Esophagus muscularis mucosa (tissue), 4 donors: ENCODE results near the gene SLC23A2. TPM values are rescaled to one million over a fixed set of nuclear protein-coding genes. Genes with fewer than 3 reads are reported as not detected.

Experiments used
- DNase-seq: peaks from one replicate; pipeline ENCODE4 v3.0.0-alpha.2; 2017; ENCODE audit errors: extremely low spot score
- H3K27ac ChIP-seq, 4 donors: fragments of 200-600 bp; sonication (generic); replicated peaks in 1 of 4; 1 replicate in 3 of 4; 2 replicates in 1 of 4; pipeline ENCODE4 v1.5.1; 2016 to 2019; ENCODE audit warnings: mild to moderate bottlenecking in 1 of 4
- H3K27me3 ChIP-seq, 4 donors: fragments of 200-600 bp; sonication (generic); one replicate each; pipeline versions ENCODE4 v1.5.1 to v1.6.0; 2016 to 2019
- H3K36me3 ChIP-seq, 4 donors: fragments of 200-600 bp; sonication (generic); one replicate each; pipeline ENCODE4 v1.5.1; 2016 to 2019
- H3K4me1 ChIP-seq, 4 donors: fragments of 200-600 bp; sonication (generic); one replicate each; pipeline ENCODE4 v1.5.1; 2016 to 2019
- H3K4me3 ChIP-seq, 4 donors: fragments of 200-600 bp; sonication (generic); 1 replicate in 2 of 4; 2 replicates in 2 of 4; pipeline ENCODE4 v1.5.1; 2016 to 2019; ENCODE audit warnings: mild to moderate bottlenecking in 4 of 4, moderate library complexity in 1 of 4
- H3K9me3 ChIP-seq, 4 donors: fragments of 200-600 bp; sonication (generic); 1 replicate in 3 of 4; 2 replicates in 1 of 4; pipeline ENCODE4 v1.5.1; 2016 to 2019
- EP300 ChIP-seq: sonication (generic); formaldehyde crosslinking; IDR thresholded peaks from one replicate; pipeline ENCODE4 v1.6.1; 2017; ENCODE audit warnings: antibody characterized with exemption
- POLR2A ChIP-seq: fragments of 450-650 bp; IDR thresholded peaks from one replicate; pipeline ENCODE4 v1.6.1; 2017; ENCODE audit warnings: antibody characterized with exemption, moderate library complexity, mild to moderate bottlenecking, low read depth
- POLR2AphosphoS5 ChIP-seq, 2 donors: sonication (generic); formaldehyde crosslinking; IDR thresholded peaks; one replicate each; pipeline ENCODE4 v1.6.1; 2017; ENCODE audit warnings: antibody characterized with exemption in 2 of 2
- WGBS: methylation state at CpG from one replicate; pipeline ENCODE4 v1.1.5; 2018; 5-methylcytosine and 5-hydroxymethylcytosine counted together
- intact Hi-C: fragments of 100-400 bp; cut with DNase I; formaldehyde crosslinking; loops from one replicate; pipeline ENCODE4 v1.15.1; 2023
- total RNA-seq, 4 donors: library from RNA; depleted of rRNA; stranded (reverse); fragments of >200 nt; gene quantifications; one replicate each; pipeline versions ENCODE4 v1.1.0 to v1.2.1, GENCODE V29; 2016
- TF ChIP-seq, protein P1 (sequence below), 3 experiments: fragments of 200-600 bp in 2 of 3; fragments of 450-650 bp in 1 of 3; sonication (generic) in 2 of 3; IDR thresholded peaks; one replicate each; pipeline ENCODE4 v1.5.1; 2017 to 2019; ENCODE audit warnings: antibody characterized with exemption in 3 of 3, mild to moderate bottlenecking in 2 of 3, moderate library complexity in 1 of 3

Gene SLC23A2
- total RNA-seq, 4 donors from 2014 or later: 8.7 to 16.0 (median 12.2) TPM

DNA sequence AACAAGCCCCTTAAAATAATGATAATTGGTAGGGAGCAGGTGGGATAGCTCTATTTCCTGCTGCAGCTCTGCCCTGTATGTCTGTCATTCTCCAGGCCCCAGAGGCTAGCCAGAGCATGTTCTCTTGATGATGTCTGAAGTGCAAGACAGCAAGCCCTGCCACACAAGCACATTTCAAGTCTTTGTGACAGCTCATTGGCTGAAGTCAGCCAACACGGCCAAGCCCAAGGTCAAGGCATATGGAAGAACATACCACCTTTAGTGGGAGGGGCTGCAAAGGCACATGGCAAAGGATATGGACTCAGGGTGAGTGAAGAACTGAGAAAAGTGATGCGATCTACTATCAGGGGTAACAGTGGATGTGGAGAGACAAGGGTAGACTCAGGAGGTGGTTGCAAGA, 163.6 kb downstream of the SLC23A2 start:
- H3K4me1 ChIP-seq: peaks cover 7 to 25% (median 21%) of the 10 kb centered on the region in 4 donors
- WGBS: 92% methylated on average over 2 of the region's 2 CpGs
- no peaks in the 10 kb centered on the region for H3K36me3 ChIP-seq
- H3K9me3 ChIP-seq: no peaks in the 10 kb centered on the region
- intact Hi-C loops: no loop called here
- no peak overlapping the region for H3K27ac ChIP-seq
- no peak overlapping the region for H3K4me3 ChIP-seq
- DNase-seq: no peak
- TF ChIP-seq POLR2A (no peak), POLR2AphosphoS5 (IDR thresholded peaks at IDR 0.05) (no peak), EP300 (no peak)
- TF ChIP-seq, protein P1, sequence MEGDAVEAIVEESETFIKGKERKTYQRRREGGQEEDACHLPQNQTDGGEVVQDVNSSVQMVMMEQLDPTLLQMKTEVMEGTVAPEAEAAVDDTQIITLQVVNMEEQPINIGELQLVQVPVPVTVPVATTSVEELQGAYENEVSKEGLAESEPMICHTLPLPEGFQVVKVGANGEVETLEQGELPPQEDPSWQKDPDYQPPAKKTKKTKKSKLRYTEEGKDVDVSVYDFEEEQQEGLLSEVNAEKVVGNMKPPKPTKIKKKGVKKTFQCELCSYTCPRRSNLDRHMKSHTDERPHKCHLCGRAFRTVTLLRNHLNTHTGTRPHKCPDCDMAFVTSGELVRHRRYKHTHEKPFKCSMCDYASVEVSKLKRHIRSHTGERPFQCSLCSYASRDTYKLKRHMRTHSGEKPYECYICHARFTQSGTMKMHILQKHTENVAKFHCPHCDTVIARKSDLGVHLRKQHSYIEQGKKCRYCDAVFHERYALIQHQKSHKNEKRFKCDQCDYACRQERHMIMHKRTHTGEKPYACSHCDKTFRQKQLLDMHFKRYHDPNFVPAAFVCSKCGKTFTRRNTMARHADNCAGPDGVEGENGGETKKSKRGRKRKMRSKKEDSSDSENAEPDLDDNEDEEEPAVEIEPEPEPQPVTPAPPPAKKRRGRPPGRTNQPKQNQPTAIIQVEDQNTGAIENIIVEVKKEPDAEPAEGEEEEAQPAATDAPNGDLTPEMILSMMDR (IDR thresholded peaks at IDR 0.05): no peak
- H3K27me3 ChIP-seq: no peaks in the 10 kb centered on the region

- H3K36me3 ChIP-seq: no peaks in the 10 kb centered on the region
- H3K4me3 ChIP-seq: no peak overlapping the region
- no peak for DNase-seq
- intact Hi-C loops: no loop called here
- H3K4me1 ChIP-seq: peaks cover 7 to 25% (median 21%) of the 10 kb centered on the region in 4 donors
- WGBS: 48% methylated on average over 4 of the region's 4 CpGs
- H3K9me3 ChIP-seq: no peaks in the 10 kb centered on the region
- TF ChIP-seq EP300: no peak
- TF ChIP-seq POLR2AphosphoS5 (IDR thresholded peaks at IDR 0.05): peak in 1 of 2 donors; percentile 45
- H3K27ac ChIP-seq: no peak overlapping the region
- no peaks in the 10 kb centered on the region for H3K27me3 ChIP-seq
These were observed 164.4 kb downstream of the SLC23A2 start for GRCh38 chr20:4836935-4837334.

GRCh38 chr20:4836473-4836872, 164.8 kb downstream of the SLC23A2 start:
- Histone ChIP-seq H3K9me3 (no peaks in the 10 kb centered on the region), H3K36me3 (no peaks in the 10 kb centered on the region), H3K27ac (peak overlapping the region in 1 of 4 donors; percentile 36), H3K4me3 (no peak overlapping the region), H3K27me3 (no peaks in the 10 kb centered on the region), H3K4me1 (peaks cover 7 to 25% (median 21%) of the 10 kb centered on the region in 4 donors)
- DNase-seq: no peak
- WGBS: 83% methylated on average over 6 of the region's 6 CpGs
- TF ChIP-seq EP300: no peak
- TF ChIP-seq, protein P1 (IDR thresholded peaks at IDR 0.05): no peak
- no peak for TF ChIP-seq POLR2AphosphoS5 (IDR thresholded peaks at IDR 0.05)
- TF ChIP-seq POLR2A: no peak
- intact Hi-C loops: no loop called here

- Histone ChIP-seq H3K36me3 (no peaks in the 10 kb centered on the region), H3K27ac (peak overlapping the region in 2 of 4 donors; percentile 35 to 36), H3K4me1 (peaks cover 7 to 25% (median 21%) of the 10 kb centered on the region in 4 donors), H3K27me3 (no peaks in the 10 kb centered on the region), H3K4me3 (no peak overlapping the region), H3K9me3 (no peaks in the 10 kb centered on the region)
- DNase-seq: no peak
- TF ChIP-seq POLR2A (no peak), POLR2AphosphoS5 (IDR thresholded peaks at IDR 0.05) (peak; percentile 26 to 45)
- intact Hi-C loops: no loop called here
- 36% methylated on average over 16 of the region's 16 CpGs for WGBS
These were observed 165.8 kb downstream of the SLC23A2 start for GRCh38 chr20:4835244-4836177.

DNA sequence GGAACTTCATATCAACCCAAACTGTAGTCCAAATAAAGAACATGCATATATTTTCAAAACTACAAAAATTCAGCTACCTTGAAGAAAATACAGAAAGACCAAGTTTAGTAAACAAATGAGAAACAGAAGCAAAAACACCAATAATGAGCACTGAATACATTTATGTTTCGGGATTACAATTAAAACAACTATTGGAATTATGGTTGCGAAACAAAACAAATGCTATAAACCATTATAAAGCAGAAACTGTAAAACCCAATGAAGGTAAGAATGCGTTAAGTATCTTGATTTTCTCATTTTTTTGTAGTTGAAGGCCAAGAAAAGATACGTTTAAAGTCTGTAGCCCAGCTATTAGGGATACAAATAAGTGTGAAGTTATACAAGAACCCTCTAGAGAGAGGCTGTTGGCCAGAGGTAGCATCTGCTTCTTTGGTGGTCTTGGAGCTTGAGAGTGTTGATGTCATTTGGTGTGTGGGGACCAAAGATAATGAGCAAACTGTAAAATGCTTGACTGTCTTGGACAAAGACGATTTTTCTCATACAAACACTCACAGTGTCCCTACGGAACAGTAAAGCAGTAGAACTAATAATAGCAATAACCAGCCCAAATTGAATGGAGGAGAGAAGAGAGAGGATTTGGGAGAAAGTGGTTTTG, 168.1 kb downstream of the SLC23A2 start:
- no peaks in the 10 kb centered on the region for H3K27me3 ChIP-seq
- 71% methylated on average over 6 of the region's 6 CpGs for WGBS
- intact Hi-C loops: no loop called here
- H3K9me3 ChIP-seq: no peaks in the 10 kb centered on the region
- no peak overlapping the region for H3K27ac ChIP-seq
- peaks cover 7 to 25% (median 21%) of the 10 kb centered on the region in 4 donors for H3K4me1 ChIP-seq
- H3K36me3 ChIP-seq: no peaks in the 10 kb centered on the region
- TF ChIP-seq POLR2A: no peak
- TF ChIP-seq, protein P1 (IDR thresholded peaks at IDR 0.05): no peak
- TF ChIP-seq POLR2AphosphoS5 (IDR thresholded peaks at IDR 0.05): no peak
- no peak for TF ChIP-seq EP300
- H3K4me3 ChIP-seq: no peak overlapping the region
- no peak for DNase-seq
